Endothelial cell of umbilical vein (primary cell): Measurements from ENCODE around the gene VDAC2. TPM values are rescaled to one million over a fixed set of nuclear protein-coding genes. Genes with fewer than 3 reads are reported as not detected.

Experiments
- BruUV-seq: library from RNA; stranded (reverse); fragments of 400-500 nt; replicated peaks from 2 replicates; lab custom pipeline; 2021; lab: Mats Ljungman, UMichigan
- CTCF ChIA-PET: fragments of 300-600, 350-600 bp; sonication (Branson Sonifier 250); formaldehyde crosslinking; loops from one replicate; lab custom pipeline; 2021; ENCODE audit warnings: antibody characterized with exemption, inconsistent platforms; lab: Charles Lee
- POLR2A ChIA-PET: fragments of 300-600, 350-600 bp; sonication (Branson Sonifier 250); formaldehyde crosslinking; loops from one replicate; lab custom pipeline; 2021; ENCODE audit warnings: antibody characterized with exemption, inconsistent platforms; lab: Charles Lee
- DNase-seq: peaks from one replicate; pipeline ENCODE4 v3.0.0-alpha.2; 2011; ENCODE audit warnings: low read depth, low spot score
- FAIRE-seq: peaks from 2 replicates; lab custom pipeline; 2011; peaks lifted over from hg19 to GRCh38; lab: Jason Lieb, UNC
- H2AFZ ChIP-seq: 2 replicates; pipeline ENCODE4 v1.6.0; 2012; ENCODE audit warnings: low read depth, low read length, control low read depth, inconsistent platforms
- H3K27ac ChIP-seq: 2 replicates; pipeline ENCODE4 v1.5.1; 2011; ENCODE audit warnings: low read depth, mild to moderate bottlenecking, control low read depth, low read length, moderate library complexity; ENCODE audit not compliant: insufficient read depth
- H3K27me3 ChIP-seq, 2 experiments: 2 replicates each; pipeline versions ENCODE4 v1.6.0 to v1.6.1; 2011; ENCODE audit warnings: low read length in 2 of 2, mixed read lengths in 1 of 2; ENCODE audit not compliant: control insufficient read depth in 2 of 2, insufficient read depth in 2 of 2
- H3K36me3 ChIP-seq, 2 experiments: 2 replicates in 1 of 2; 3 replicates in 1 of 2; pipeline ENCODE4 v1.5.1; 2011; ENCODE audit warnings: low read length in 2 of 2, mild to moderate bottlenecking in 1 of 2, moderate library complexity in 1 of 2; ENCODE audit not compliant: control insufficient read depth in 2 of 2, insufficient read depth in 2 of 2; ENCODE audit errors: extremely low read depth in 1 of 2
- H3K4me1 ChIP-seq: 3 replicates; pipeline ENCODE4 v1.5.1; 2011; ENCODE audit warnings: mild to moderate bottlenecking, low read length; ENCODE audit not compliant: control insufficient read depth, insufficient read depth; ENCODE audit errors: extremely low read depth
- H3K4me2 ChIP-seq: 2 replicates; pipeline ENCODE4 v1.6.1; 2011; ENCODE audit warnings: low read length, control low read depth, mixed read lengths; ENCODE audit not compliant: insufficient read depth
- H3K4me3 ChIP-seq, 3 experiments: fragments of 200-600 bp in 1 of 3; sonication (generic), shearing (Covaris generic) in 1 of 3; replicated peaks in 1 of 3; 2 replicates each; pipeline ENCODE4 v1.5.1; 2011 to 2016; ENCODE audit warnings: control low read depth in 3 of 3, low read length in 3 of 3, mild to moderate bottlenecking in 2 of 3, inconsistent platforms in 1 of 3, low read depth in 1 of 3, moderate library complexity in 1 of 3; ENCODE audit not compliant: insufficient read depth in 1 of 3
- H3K79me2 ChIP-seq: 2 replicates; pipeline ENCODE4 v1.6.0; 2012; ENCODE audit warnings: low read length, inconsistent platforms; ENCODE audit not compliant: control insufficient read depth, insufficient read depth
- H3K9ac ChIP-seq: replicated peaks from 2 replicates; pipeline ENCODE3; 2011; ENCODE audit warnings: low read length, control low read depth; ENCODE audit not compliant: insufficient read depth; ENCODE audit errors: extremely low read depth
- H3K9me1 ChIP-seq: replicated peaks from 3 replicates; pipeline ENCODE4 v1.6.0; 2011; ENCODE audit warnings: mild to moderate bottlenecking, low read length; ENCODE audit not compliant: control insufficient read depth, insufficient read depth; ENCODE audit errors: extremely low read depth
- H3K9me3 ChIP-seq: replicated peaks from 2 replicates; pipeline ENCODE4 v1.5.1; 2012; ENCODE audit warnings: low read length, inconsistent platforms; ENCODE audit not compliant: control insufficient read depth, insufficient read depth
- H4K20me1 ChIP-seq: replicated peaks from 2 replicates; pipeline ENCODE3; 2011; ENCODE audit warnings: mild to moderate bottlenecking, low read length; ENCODE audit not compliant: control insufficient read depth, insufficient read depth; ENCODE audit errors: extremely low read depth
- EZH2 ChIP-seq: IDR thresholded peaks from 2 replicates; pipeline ENCODE4 v1.6.1; 2012; ENCODE audit warnings: borderline replicate concordance, low read depth, mild to moderate bottlenecking, moderate library complexity, low read length, inconsistent platforms; ENCODE audit not compliant: severe bottlenecking
- FOS ChIP-seq: IDR thresholded peaks from 2 replicates; pipeline ENCODE4 v1.6.1; 2011; ENCODE audit warnings: mild to moderate bottlenecking, low read length, moderate library complexity, borderline replicate concordance; ENCODE audit not compliant: insufficient read depth
- GATA2 ChIP-seq: IDR thresholded peaks from 2 replicates; pipeline ENCODE4 v1.7.0; 2011; ENCODE audit warnings: low read depth, mild to moderate bottlenecking, moderate library complexity, mixed read lengths, low read length; ENCODE audit not compliant: insufficient read length, insufficient read depth
- JUN ChIP-seq: IDR thresholded peaks from 2 replicates; pipeline ENCODE4 v1.6.1; 2011; ENCODE audit warnings: borderline replicate concordance, low read depth; ENCODE audit not compliant: insufficient read length, insufficient read depth
- MYC ChIP-seq: IDR thresholded peaks from one replicate; pipeline ENCODE4 v1.6.1; 2011; ENCODE audit warnings: mild to moderate bottlenecking, low read depth, low read length
- POLR2A ChIP-seq: IDR thresholded peaks from 2 replicates; pipeline ENCODE4 v1.6.1; 2012; ENCODE audit warnings: low read depth, mild to moderate bottlenecking, control low read depth, low read length
- POLR2AphosphoS5 ChIP-seq: IDR thresholded peaks from 2 replicates; pipeline ENCODE4 v1.6.1; 2012; ENCODE audit warnings: low read depth, mild to moderate bottlenecking, control low read depth, low read length, moderate library complexity; ENCODE audit not compliant: insufficient read depth
- dilution Hi-C: fragments of 300-500 bp; cut with MboI; formaldehyde crosslinking; loops from one replicate; pipeline ENCODE4 v1.15.0; 2019; ENCODE audit warnings: low sequenced_read_pairs; ENCODE audit not compliant: extremely low pct_ligation_motif_present
- intact Hi-C: fragments of 100-400 bp; cut with micrococcal nuclease; formaldehyde crosslinking; loops from one replicate; pipeline ENCODE4 v1.10.0; 2022
- polyA plus RNA-seq, 4 experiments: library from polyadenylated mRNA; depleted of rRNA in 3 of 4; stranded (reverse) in 3 of 4; unstranded in 1 of 4; fragments of >200 nt; gene quantifications; 2 replicates each; pipeline versions ENCODE4 v1.2.1 to v1.2.3, GENCODE V29; 2011 to 2012; ENCODE audit warnings: missing spikeins in 1 of 4
- total RNA-seq: library from RNA; stranded (reverse); gene quantifications from 2 replicates; pipeline ENCODE4 v1.2.3, GENCODE V29; 2021
- TF ChIP-seq, protein P1 (sequence below): IDR thresholded peaks from 2 replicates; pipeline ENCODE4 v1.6.1; 2011; ENCODE audit not compliant: insufficient read depth, insufficient read length
- TF ChIP-seq, protein P2 (sequence below), 2 donors: IDR thresholded peaks; 1 replicate in 1 of 2; 2 replicates in 1 of 2; pipeline ENCODE4 v1.5.1; 2011; ENCODE audit warnings: low read length in 2 of 2, mild to moderate bottlenecking in 2 of 2, moderate library complexity in 2 of 2, control low read depth in 1 of 2, inconsistent platforms in 1 of 2, low read depth in 1 of 2; ENCODE audit not compliant: insufficient read depth in 1 of 2; ENCODE audit errors: extremely low read depth in 1 of 2

VDAC2 gene
- total and polyA plus RNA-seq, 2 donors (not counting 3 experiments of a cell fraction or from before 2014, with no cell fraction given): 89.3 to 222 TPM

- POLR2A ChIA-PET: no interaction called here
- H2AFZ ChIP-seq: no peak overlapping the region
- dilution Hi-C loops: no loop called here
Observed at GRCh38 chr10:75195035-75195763, 15.4 kb upstream of the VDAC2 start.

More at GRCh38 chr10:75195035-75195763, 15.4 kb upstream of the VDAC2 start:
- H3K36me3 ChIP-seq: no peaks in the 10 kb centered on the region
- peaks cover 7% of the 10 kb centered on the region for H3K4me1 ChIP-seq
- no peaks in the 10 kb centered on the region for H3K79me2 ChIP-seq
- H4K20me1 ChIP-seq: no peaks in the 10 kb centered on the region
- no peak overlapping the region for H3K4me3 ChIP-seq
- no TSS peak for BruUV-seq
- CTCF ChIA-PET: no interaction called here
- H3K9ac ChIP-seq: no peak overlapping the region
- H3K27me3 ChIP-seq: no peaks in the 10 kb centered on the region
- FAIRE-seq (peak; percentile 24), DNase-seq (no peak)
- no peaks in the 10 kb centered on the region for H3K9me3 ChIP-seq
- no peak overlapping the region for H3K27ac ChIP-seq
- no peak overlapping the region for H3K4me2 ChIP-seq
- no peaks in the 10 kb centered on the region for H3K9me1 ChIP-seq
- TF ChIP-seq MYC: no peak
- TF ChIP-seq POLR2A: no peak
- TF ChIP-seq EZH2: no peak
- no peak for TF ChIP-seq FOS
- TF ChIP-seq, protein P1, sequence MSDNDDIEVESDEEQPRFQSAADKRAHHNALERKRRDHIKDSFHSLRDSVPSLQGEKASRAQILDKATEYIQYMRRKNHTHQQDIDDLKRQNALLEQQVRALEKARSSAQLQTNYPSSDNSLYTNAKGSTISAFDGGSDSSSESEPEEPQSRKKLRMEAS: no peak
- TF ChIP-seq, protein P2, sequence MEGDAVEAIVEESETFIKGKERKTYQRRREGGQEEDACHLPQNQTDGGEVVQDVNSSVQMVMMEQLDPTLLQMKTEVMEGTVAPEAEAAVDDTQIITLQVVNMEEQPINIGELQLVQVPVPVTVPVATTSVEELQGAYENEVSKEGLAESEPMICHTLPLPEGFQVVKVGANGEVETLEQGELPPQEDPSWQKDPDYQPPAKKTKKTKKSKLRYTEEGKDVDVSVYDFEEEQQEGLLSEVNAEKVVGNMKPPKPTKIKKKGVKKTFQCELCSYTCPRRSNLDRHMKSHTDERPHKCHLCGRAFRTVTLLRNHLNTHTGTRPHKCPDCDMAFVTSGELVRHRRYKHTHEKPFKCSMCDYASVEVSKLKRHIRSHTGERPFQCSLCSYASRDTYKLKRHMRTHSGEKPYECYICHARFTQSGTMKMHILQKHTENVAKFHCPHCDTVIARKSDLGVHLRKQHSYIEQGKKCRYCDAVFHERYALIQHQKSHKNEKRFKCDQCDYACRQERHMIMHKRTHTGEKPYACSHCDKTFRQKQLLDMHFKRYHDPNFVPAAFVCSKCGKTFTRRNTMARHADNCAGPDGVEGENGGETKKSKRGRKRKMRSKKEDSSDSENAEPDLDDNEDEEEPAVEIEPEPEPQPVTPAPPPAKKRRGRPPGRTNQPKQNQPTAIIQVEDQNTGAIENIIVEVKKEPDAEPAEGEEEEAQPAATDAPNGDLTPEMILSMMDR (IDR thresholded peaks at IDR 0.05; ENCODE audit: extremely low read depth in 1 of 2, insufficient read depth in 1 of 2, low read depth in 1 of 2, low read length in 2 of 2): no peak
- TF ChIP-seq POLR2AphosphoS5: no peak
- TF ChIP-seq JUN: no peak
- no peak for TF ChIP-seq GATA2
- intact Hi-C loops: no loop called here
